Gastroesophageal sphincter (tissue), 4 donors: ENCODE data around the gene CENPX. TPM values are rescaled to one million over a fixed set of nuclear protein-coding genes. Genes with fewer than 3 reads are reported as not detected.

Source experiments
- ATAC-seq: fragments of 150-250 bp; one replicate; pipeline ENCODE4 v1.9.1; 2016; ENCODE audit warnings: mild to moderate bottlenecking, moderate library complexity
- H3K27ac ChIP-seq, 4 donors: fragments of 200-600 bp; sonication (generic) in 3 of 4; 1 replicate in 3 of 4; 2 replicates in 1 of 4; pipeline ENCODE4 v1.5.1; 2016 to 2019
- H3K27me3 ChIP-seq: fragments of 200-600 bp; sonication (generic); one replicate; pipeline ENCODE4 v1.5.1; 2019
- H3K36me3 ChIP-seq, 2 donors: fragments of 200-600 bp; sonication (generic); one replicate each; pipeline ENCODE4 v1.5.1; 2019; ENCODE audit warnings: control low read depth in 1 of 2
- H3K4me1 ChIP-seq, 3 donors: fragments of 200-600 bp; sonication (generic); 1 replicate in 2 of 3; 2 replicates in 1 of 3; pipeline ENCODE4 v1.5.1; 2016 to 2019; ENCODE audit warnings: control low read depth in 2 of 3
- H3K4me3 ChIP-seq, 2 donors: fragments of 200-600 bp; sonication (generic); one replicate each; pipeline ENCODE4 v1.5.1; 2019; ENCODE audit warnings: mild to moderate bottlenecking in 1 of 2, moderate library complexity in 1 of 2
- H3K9me3 ChIP-seq, 3 donors: fragments of 200-600 bp; sonication (generic); one replicate each; pipeline ENCODE4 v1.5.1; 2017 to 2019; ENCODE audit warnings: control low read depth in 2 of 3
- CTCF ChIP-seq, 4 experiments: fragments of 200-600 bp in 2 of 4; fragments of 450-650 bp in 2 of 4; sonication (generic) in 1 of 4; IDR thresholded peaks; one replicate each; pipeline ENCODE4 v1.5.1; 2017 to 2019; ENCODE audit warnings: antibody characterized with exemption in 4 of 4, mild to moderate bottlenecking in 2 of 4, moderate library complexity in 2 of 4
- EP300 ChIP-seq: sonication (generic); formaldehyde crosslinking; IDR thresholded peaks from one replicate; pipeline ENCODE4 v1.6.1; 2017; ENCODE audit warnings: antibody characterized with exemption, mild to moderate bottlenecking
- POLR2A ChIP-seq, 2 donors: fragments of 450-650 bp; IDR thresholded peaks; one replicate each; pipeline ENCODE4 v1.6.1; 2017; ENCODE audit warnings: antibody characterized with exemption in 2 of 2, mild to moderate bottlenecking in 2 of 2, moderate library complexity in 1 of 2
- POLR2AphosphoS5 ChIP-seq: sonication (generic); formaldehyde crosslinking; IDR thresholded peaks from one replicate; pipeline ENCODE4 v1.6.1; 2017; ENCODE audit warnings: antibody characterized with exemption
- WGBS, 2 donors: methylation state at CpG; one replicate each; pipeline ENCODE4 v1.1.5; 2018; ENCODE audit warnings: low coverage in 1 of 2; 5-methylcytosine and 5-hydroxymethylcytosine counted together
- total RNA-seq, 4 donors: library from RNA; depleted of rRNA; stranded (reverse); fragments of >200 nt; gene quantifications; one replicate each; pipeline ENCODE4 v1.1.0, GENCODE V29; 2016

The CENPX gene
- total RNA-seq, 4 donors from 2014 or later, result 65.3 to 110 (median 78.8) TPM

GRCh38 chr17:82061047-82061925, 38.6 kb upstream of the CENPX start:
- TF ChIP-seq CTCF (IDR thresholded peaks at IDR 0.05) (no peak), EP300 (no peak), POLR2A (IDR thresholded peaks at IDR 0.05) (no peak), POLR2AphosphoS5 (no peak)
- Histone ChIP-seq H3K36me3 (peaks cover 0 to 81% of the 10 kb centered on the region in 2 donors), H3K27ac (no peak overlapping the region), H3K4me1 (peaks cover 0 to 24% (median 17%) of the 10 kb centered on the region in 3 donors), H3K27me3 (no peaks in the 10 kb centered on the region), H3K4me3 (no peak overlapping the region), H3K9me3 (no peaks in the 10 kb centered on the region)
- no CpG with 5 or more reads among the region's 34 CpGs for WGBS, 2 donors
- no peak for ATAC-seq

GRCh38 chr17:82060614-82061013, 37.9 kb upstream of the CENPX start:
- H3K36me3 ChIP-seq, result peaks cover 0 to 87% of the 10 kb centered on the region in 2 donors

GRCh38 chr17:82060001-82060380, 37.3 kb upstream of the CENPX start:
- Histone ChIP-seq H3K27ac (no peak overlapping the region), H3K27me3 (no peaks in the 10 kb centered on the region), H3K4me1 (peaks cover 0 to 24% (median 13%) of the 10 kb centered on the region in 3 donors), H3K36me3 (peaks cover 0 to 94% of the 10 kb centered on the region in 2 donors), H3K4me3 (no peak overlapping the region), H3K9me3 (no peaks in the 10 kb centered on the region)
- no CpG with 5 or more reads among the region's 16 CpGs for WGBS, 2 donors
- no peak for TF ChIP-seq POLR2AphosphoS5
- no peak for TF ChIP-seq POLR2A (IDR thresholded peaks at IDR 0.05)
- no peak for TF ChIP-seq CTCF (IDR thresholded peaks at IDR 0.05)
- no peak for TF ChIP-seq EP300
- ATAC-seq, result no peak

More at GRCh38 chr17:82060614-82061013, 37.9 kb upstream of the CENPX start:
- TF ChIP-seq POLR2AphosphoS5 (no peak), CTCF (IDR thresholded peaks at IDR 0.05) (no peak), EP300 (no peak), POLR2A (IDR thresholded peaks at IDR 0.05) (no peak)
- H3K4me1 ChIP-seq, result peaks cover 0 to 19% (median 13%) of the 10 kb centered on the region in 3 donors
- H3K27ac ChIP-seq, result no peak overlapping the region
- no peaks in the 10 kb centered on the region for H3K9me3 ChIP-seq
- no peak overlapping the region for H3K4me3 ChIP-seq
- ATAC-seq, result no peak
- no peaks in the 10 kb centered on the region for H3K27me3 ChIP-seq
- no CpG with 5 or more reads among the region's 14 CpGs for WGBS, 2 donors

- H3K4me1 ChIP-seq, result peaks cover 0 to 20% (median 7%) of the 10 kb centered on the region in 3 donors
- no peaks in the 10 kb centered on the region for H3K9me3 ChIP-seq
- TF ChIP-seq EP300, result no peak
- no peak for TF ChIP-seq POLR2AphosphoS5
- no peak for TF ChIP-seq CTCF (IDR thresholded peaks at IDR 0.05)
- no peak for TF ChIP-seq POLR2A (IDR thresholded peaks at IDR 0.05)
- ATAC-seq, result no peak
- H3K4me3 ChIP-seq, result no peak overlapping the region
- peaks cover 0 to 99% of the 10 kb centered on the region in 2 donors for H3K36me3 ChIP-seq
- no peaks in the 10 kb centered on the region for H3K27me3 ChIP-seq
- no peak overlapping the region for H3K27ac ChIP-seq
- no CpG with 5 or more reads among the region's 19 CpGs for WGBS, 2 donors
Observed at GRCh38 chr17:82059272-82060000, 36.8 kb upstream of the CENPX start.
